ENCODE measurements around the gene LAT.

Gene LAT

DNA sequence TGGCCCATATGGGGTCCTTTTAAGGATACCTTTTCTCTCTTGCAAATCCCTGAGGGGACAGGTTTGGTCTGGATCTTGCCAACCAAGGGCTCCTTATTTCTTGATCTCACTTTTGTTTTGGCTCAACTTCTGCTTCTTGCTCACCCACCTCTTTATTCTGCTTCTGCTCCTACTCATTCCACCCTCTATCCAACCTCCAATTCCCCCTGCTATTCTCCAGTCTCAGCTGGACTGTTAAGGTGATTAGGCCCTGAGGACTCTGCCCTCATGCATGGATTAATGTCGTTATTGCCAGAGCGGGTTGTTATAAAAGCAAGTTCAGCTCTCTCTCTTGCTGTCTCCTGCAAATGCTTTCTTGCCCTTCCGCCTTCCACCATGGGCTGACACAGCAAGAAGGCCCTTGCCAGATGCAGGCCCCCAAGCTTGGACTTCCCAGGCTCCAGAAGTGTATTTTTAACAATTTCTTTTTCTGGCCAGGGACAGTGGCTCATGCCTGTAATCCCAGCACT, 29.8 kb downstream of the LAT start:
- no peak for DNase-seq (ENCODE audit: low read depth)
- H3K4me3 ChIP-seq (ENCODE audit: low read depth, low read length) = no peak overlapping the region
- no peak for TF ChIP-seq CTCF (IDR thresholded peaks at IDR 0.05; ENCODE audit: control insufficient read depth, extremely low read depth, insufficient read depth)

DNA sequence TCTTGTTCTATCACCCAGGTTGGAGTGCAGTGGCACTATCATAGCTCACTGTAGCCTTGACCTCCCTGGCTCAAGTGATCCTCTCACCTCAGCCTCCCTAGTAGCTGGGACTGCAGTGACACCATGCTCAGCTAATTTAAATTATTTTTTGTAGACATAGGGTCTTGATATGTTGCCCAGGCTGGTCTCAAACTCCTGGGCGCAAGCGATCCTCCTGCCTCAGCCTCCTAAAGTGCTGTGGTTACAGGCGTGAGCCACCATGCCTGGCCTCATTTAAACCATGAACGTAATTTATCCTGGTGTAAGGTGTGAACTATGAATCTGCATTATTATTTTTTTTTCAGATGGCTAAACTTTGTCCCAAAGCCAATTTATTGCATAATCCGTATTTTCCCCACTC, 37.3 kb downstream of the LAT start:
- TF ChIP-seq CTCF (IDR thresholded peaks at IDR 0.05; ENCODE audit: control insufficient read depth, extremely low read depth, insufficient read depth) = no peak
- no peak overlapping the region for H3K4me3 ChIP-seq (ENCODE audit: low read depth, low read length)

GRCh38 chr16:29023279-29024277, 38.7 kb downstream of the LAT start:
- H3K4me3 ChIP-seq (ENCODE audit: low read depth, low read length) = no peak overlapping the region
- DNase-seq (ENCODE audit: low read depth) = no peak
- TF ChIP-seq CTCF (IDR thresholded peaks at IDR 0.05; ENCODE audit: control insufficient read depth, extremely low read depth, insufficient read depth) = no peak

More for the DNA sequence above, 37.3 kb downstream of the LAT start:
- DNase-seq (ENCODE audit: low read depth) = no peak

GRCh38 chr16:29024278-29024677, 39.4 kb downstream of the LAT start:
- no peak for TF ChIP-seq CTCF (IDR thresholded peaks at IDR 0.05; ENCODE audit: control insufficient read depth, extremely low read depth, insufficient read depth)
- no peak for DNase-seq (ENCODE audit: low read depth)
- H3K4me3 ChIP-seq (ENCODE audit: low read depth, low read length) = no peak overlapping the region

DNA sequence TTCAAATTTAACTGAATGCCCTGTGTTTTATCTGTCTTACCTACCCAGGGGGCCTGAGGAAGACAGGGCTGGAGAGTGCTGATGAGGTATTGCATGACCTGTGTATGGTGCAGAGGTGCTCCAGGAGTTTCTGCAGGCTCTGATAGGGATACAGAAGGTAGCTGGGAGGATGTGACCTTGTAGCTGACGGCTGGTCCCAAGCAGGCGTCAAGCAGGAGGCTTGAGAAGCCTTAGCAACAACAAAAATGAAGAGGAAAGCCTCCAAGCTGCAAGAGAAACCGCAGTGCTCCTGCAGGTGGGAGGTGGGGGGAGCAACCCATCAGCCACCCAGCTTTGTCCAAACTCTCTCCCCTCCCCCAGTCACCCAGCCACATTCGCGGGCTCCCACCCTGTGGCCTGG, 40.4 kb downstream of the LAT start:
- no peak for TF ChIP-seq CTCF (IDR thresholded peaks at IDR 0.05; ENCODE audit: control insufficient read depth, extremely low read depth, insufficient read depth)
- no peak for DNase-seq (ENCODE audit: low read depth)
- H3K4me3 ChIP-seq (ENCODE audit: low read depth, low read length) = no peak overlapping the region

GRCh38 chr16:29025735-29026134, 40.9 kb downstream of the LAT start:
- H3K4me3 ChIP-seq (ENCODE audit: low read depth, low read length) = no peak overlapping the region
- TF ChIP-seq CTCF (IDR thresholded peaks at IDR 0.05; ENCODE audit: control insufficient read depth, extremely low read depth, insufficient read depth) = no peak
- no peak for DNase-seq (ENCODE audit: low read depth)

Measured in LNCaP clone FGC (cell line).